IPS-18c (cell line): ENCODE measurements around the gene CLEC2A.
A peak's percentile ranks its signal among the peaks of the same experiment; 100 is the strongest.

Experiments used
- H3K4me3 ChIP-seq: 2 replicates; pipeline ENCODE4 v1.7.0; 2013; ENCODE audit warnings: low read depth, mild to moderate bottlenecking, low read length, moderate library complexity; ENCODE audit not compliant: insufficient read depth
- H3K9me3 ChIP-seq: one replicate; pipeline ENCODE4 v1.6.1; 2013; ENCODE audit warnings: mild to moderate bottlenecking, low read length, moderate library complexity; ENCODE audit not compliant: control insufficient read depth, insufficient read depth

Gene CLEC2A

DNA sequence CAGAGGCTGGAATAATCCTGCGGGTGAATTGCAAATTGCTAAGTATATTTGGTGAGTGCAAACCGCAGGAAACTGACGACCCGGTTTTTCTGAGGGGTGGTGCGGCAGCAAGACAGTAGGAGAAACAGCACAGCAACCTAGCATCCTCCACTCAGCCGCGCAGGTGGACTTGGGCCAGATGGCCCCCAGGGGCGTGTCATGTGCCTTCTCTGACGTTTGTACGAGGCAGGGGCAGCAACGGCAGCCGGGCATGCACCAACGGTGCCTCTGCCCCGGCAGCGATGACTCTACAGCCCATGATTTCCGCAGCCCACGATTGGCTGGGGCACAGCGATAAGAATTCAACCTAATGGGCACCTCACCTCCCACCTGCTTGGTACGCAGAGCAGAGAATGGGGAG is 11.1 kb upstream of the CLEC2A start:
- H3K9me3 ChIP-seq: no peaks in the 10 kb centered on the region
- H3K4me3 ChIP-seq: no peak overlapping the region

DNA sequence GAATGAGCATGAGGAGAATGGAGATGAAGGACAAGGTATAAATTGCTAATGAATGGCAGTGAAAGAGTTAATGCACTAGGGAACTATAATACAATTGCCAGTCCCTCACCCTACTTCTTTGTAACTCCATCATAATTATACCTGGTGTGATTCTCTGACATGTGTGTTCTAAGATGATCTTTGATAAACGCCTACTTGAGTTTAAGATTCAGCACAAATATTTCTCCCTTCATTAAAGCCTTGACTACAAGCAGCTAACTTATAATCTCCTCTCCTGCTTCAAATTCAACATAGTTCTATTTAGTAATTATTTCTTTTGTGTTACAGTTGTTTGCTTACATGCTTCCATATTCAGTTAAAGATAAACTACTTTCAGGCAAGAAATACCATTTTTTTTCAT is 9.7 kb upstream of the CLEC2A start:
- Histone ChIP-seq H3K9me3 (no peaks in the 10 kb centered on the region), H3K4me3 (no peak overlapping the region)

DNA sequence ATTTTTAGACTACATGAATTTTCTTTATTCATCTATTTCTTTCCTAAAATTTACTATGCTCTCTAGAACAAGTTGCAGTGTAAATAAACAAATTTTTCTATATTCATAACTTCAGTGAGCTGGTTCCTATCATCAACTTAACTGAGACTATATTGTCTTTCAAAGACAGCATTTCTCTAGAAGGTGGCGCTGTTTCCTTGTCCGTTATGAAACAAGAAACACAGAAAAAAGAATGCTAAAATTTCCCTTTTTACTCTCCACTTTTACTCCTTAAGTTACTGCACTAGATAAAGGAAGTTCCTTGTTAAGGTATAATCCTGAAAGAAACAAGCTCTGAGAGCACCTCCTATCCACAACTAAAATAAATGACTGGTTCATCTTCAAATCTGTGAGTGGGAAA is 8.2 kb upstream of the CLEC2A start:
- H3K9me3 ChIP-seq: no peaks in the 10 kb centered on the region

DNA sequence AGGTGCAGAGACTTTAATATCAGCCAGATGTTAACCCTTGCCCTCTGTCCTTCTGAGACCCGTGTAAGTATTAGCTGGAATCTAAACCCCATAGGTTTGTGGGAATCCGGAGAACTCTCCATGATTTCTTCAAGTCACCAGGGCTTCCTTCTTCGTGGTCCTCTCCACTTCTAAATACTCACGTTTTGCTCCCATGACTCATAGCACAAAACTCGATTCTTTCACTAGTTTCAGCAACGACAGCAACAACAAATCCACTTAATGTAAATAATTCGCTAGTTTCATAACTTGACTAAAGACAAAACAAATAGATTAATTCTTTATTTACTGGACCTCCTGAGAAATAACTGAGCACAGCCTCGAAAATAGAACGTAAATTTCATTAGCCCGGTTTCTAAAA is 4.4 kb upstream of the CLEC2A start:
- Histone ChIP-seq H3K4me3 (no peak overlapping the region), H3K9me3 (no peaks in the 10 kb centered on the region)

More for the DNA sequence above, 8.2 kb upstream of the CLEC2A start:
- H3K4me3 ChIP-seq: no peak overlapping the region

DNA sequence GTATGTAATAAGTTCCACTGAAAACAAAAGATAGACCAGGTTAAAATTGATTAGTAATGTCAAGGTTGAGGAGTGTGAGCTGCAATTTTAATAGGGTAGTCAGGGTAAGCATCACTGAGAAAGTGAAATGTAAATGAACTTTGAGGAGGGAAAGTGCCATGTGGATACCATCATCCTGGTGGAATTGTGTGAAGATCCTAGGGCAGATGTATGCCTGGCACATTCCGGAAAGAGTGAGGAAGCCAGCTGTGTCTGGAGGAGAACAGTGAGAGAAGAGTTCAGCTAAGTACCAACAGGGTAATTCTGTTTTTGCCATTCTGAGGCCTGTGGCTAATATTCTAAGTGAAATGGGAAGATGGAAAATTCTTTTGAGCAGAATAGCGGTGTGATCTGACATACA is 2.9 kb upstream of the CLEC2A start:
- Histone ChIP-seq H3K9me3 (no peaks in the 10 kb centered on the region), H3K4me3 (no peak overlapping the region)

DNA sequence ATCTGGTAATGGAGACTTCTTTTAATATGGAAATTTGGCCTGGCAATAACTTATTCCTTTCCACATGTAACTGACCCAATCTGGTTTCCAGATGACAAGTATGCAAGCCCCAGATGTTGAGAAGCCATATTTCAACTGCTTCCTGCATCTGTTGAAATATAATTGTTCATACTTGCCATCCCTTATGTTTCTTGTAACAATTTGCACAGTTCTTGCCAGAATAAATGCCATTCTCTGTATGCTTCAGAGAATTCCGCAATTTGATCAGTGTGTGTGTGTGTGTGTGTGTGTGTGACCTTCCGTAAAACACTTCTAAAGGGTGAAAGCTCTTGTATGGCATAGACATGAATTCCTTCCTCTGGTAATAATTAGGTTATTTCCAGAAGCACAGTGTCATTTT is 1.8 kb upstream of the CLEC2A start:
- H3K4me3 ChIP-seq: no peak overlapping the region
- H3K9me3 ChIP-seq: no peaks in the 10 kb centered on the region

DNA sequence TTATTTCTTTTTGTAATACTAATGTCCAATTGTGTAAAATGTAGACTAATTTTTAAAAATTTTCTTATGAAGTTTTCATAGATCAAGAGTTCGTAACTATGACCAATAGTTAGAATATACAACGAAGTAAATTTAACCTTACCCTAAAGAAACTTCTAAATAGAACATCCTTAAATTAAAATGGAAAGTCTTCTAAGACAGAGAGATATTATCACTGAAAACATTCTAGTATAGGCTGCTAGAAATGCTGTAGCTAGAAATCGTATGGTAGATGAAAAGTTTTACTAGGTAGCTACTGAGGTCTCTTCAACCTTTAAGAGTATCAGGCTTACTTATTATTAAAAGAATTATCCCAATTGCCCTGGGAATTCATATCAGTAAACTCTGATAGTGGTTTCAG is 925 bp downstream of the CLEC2A start:
- H3K9me3 ChIP-seq: no peaks in the 10 kb centered on the region

DNA sequence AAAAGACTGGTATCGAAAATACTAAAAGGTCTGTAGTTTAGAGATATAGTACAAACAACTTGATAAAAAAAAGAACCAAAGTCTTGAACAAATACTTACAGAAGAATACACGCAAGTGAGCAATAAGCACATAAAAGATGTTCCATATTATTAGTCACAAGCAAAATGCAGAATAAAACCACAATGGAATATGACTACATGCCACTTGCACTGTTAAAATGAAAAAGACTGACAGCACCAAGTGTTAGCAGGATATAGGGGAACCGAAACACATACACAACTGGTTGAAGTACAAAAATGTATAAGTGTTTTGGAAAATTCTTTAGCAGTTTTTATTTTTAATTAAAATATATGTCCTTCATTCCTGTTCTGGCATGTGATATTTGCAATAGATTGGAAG is 3.6 kb downstream of the CLEC2A start:
- H3K9me3 ChIP-seq: no peaks in the 10 kb centered on the region

More for the DNA sequence above, 925 bp downstream of the CLEC2A start:
- no peak overlapping the region for H3K4me3 ChIP-seq

DNA sequence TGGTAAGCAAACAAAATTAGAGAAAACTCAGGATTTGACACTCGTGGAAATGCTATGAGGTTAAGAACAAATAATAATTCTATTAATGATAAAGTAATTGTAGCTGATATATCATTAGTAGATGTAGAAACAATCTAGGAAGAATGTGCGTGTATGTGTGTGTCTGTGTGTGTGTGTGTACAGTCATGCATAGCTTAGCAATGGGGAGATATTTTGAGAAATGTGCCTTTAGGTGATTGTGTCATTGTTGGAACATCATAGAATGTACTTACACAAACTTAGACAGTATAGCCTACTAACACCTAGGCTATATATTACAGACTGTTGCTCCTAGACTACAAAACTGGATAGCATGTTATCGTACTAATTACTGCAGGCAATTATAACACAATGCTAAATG is 5.3 kb downstream of the CLEC2A start:
- Histone ChIP-seq H3K4me3 (no peak overlapping the region), H3K9me3 (no peaks in the 10 kb centered on the region)

More for the DNA sequence above, 3.6 kb downstream of the CLEC2A start:
- no peak overlapping the region for H3K4me3 ChIP-seq

DNA sequence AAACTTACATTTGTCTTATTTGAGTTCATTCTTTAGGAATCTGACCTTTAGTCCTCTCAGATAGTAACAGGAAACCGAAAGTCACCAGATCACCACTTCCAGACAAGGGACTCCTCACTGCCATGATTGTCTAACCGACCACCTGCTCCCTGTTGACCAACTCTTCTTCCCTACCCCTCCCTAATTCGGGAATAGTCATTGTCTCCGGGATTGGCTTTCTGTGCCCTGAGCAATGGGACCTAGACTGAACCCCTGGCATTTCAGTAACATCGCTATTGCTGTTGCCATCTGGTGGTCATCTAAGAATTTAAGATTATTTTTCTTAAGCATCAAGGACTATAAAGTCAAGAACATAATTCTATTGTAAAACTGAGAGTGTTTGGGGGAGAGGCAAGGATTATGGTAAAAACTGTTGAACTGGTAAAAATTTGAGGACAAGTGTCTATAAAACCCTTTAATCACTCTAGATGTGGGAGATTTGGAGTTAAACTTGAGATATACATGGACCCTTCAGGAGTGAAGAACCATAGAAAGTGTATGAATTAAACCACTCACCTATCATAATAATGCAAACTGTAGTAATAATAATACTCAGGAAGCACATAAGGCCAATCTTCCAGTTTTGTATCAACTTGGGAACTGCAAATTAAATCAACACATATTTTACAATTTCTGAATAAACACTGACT is 6.3 kb downstream of the CLEC2A start:
- H3K9me3 ChIP-seq: no peaks in the 10 kb centered on the region
- no peak overlapping the region for H3K4me3 ChIP-seq

DNA sequence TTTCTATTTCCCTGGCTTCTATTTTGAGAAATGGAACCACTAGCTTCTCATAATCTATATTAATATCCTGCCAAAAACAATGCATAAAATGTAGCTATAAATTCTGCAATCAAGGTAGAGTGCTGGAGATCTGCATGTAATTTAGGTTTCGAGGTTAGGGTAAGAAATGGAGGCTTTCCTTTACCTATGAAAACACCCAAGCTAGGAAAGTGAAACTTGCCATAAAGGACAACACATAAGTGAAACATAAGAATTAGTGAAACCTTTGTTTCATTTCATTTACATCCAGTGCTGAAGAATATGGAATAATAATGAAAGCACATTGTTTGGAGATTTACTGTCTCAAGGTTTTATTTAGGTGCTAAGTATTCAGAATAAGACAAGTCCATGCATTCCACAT is 9.7 kb downstream of the CLEC2A start:
- no peak overlapping the region for H3K4me3 ChIP-seq
- no peaks in the 10 kb centered on the region for H3K9me3 ChIP-seq

DNA sequence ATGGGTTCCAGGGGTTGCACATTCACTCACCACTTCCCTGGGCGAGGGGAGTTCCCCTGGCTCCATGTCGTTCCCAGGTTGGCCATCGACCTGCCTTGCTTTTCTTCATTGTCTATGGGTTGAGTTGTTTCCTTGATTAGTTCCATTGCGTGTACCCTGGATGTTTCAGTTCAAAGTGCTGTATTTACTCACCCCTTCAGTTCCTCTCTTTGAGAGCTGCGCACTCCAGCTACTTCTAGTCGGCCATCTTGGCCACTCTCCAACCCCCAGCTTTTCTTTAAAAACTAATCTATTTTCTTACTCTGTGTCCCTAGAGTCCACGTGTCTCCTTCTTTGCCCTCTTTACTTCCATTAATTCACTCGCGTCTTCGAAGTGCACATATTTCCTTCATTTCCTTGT is 11.7 kb downstream of the CLEC2A start:
- no peaks in the 10 kb centered on the region for H3K9me3 ChIP-seq

DNA sequence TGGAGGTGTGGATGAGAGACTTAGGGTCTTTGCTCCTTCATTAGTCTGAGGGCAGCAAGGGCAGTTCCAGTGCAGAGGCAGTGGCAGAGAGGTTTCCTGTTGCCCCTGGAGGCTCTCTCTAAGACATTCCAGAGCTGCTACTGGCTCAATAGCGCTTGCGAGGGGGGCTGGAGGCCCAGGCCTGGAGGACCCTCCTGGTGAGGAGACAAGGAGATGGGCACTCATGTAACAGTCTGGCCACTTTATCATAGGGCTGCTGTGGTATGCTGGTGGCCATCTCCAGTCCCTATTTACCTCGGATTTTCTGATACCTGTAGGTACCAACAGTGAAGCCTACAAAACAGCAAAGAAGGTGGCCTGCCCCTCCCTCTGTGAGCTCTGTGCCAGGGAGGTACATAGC is 12.7 kb downstream of the CLEC2A start:
- no peaks in the 10 kb centered on the region for H3K9me3 ChIP-seq

More for the DNA sequence above, 11.7 kb downstream of the CLEC2A start:
- H3K4me3 ChIP-seq: no peak overlapping the region

DNA sequence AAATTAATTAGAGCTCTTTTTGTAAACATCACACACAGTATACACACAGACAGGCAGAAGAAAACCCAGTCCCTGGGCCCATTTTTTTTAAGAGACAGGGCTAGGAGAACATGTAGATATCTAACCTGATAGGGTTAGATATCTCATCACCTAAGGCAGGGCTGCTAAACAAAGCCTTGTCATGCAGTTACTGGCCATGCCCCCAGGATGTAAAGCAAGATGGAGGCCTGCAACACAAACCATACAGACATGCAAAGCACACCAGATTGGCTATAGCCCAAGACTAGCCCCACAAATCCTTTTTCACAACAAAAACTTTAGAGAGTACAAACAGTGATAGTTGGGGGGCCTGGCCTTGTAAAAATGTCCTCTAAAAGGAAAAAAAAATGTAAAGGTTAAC is 20.5 kb downstream of the CLEC2A start:
- H3K9me3 ChIP-seq: peaks cover 17% of the 10 kb centered on the region

More for the DNA sequence above, 12.7 kb downstream of the CLEC2A start:
- no peak overlapping the region for H3K4me3 ChIP-seq

DNA sequence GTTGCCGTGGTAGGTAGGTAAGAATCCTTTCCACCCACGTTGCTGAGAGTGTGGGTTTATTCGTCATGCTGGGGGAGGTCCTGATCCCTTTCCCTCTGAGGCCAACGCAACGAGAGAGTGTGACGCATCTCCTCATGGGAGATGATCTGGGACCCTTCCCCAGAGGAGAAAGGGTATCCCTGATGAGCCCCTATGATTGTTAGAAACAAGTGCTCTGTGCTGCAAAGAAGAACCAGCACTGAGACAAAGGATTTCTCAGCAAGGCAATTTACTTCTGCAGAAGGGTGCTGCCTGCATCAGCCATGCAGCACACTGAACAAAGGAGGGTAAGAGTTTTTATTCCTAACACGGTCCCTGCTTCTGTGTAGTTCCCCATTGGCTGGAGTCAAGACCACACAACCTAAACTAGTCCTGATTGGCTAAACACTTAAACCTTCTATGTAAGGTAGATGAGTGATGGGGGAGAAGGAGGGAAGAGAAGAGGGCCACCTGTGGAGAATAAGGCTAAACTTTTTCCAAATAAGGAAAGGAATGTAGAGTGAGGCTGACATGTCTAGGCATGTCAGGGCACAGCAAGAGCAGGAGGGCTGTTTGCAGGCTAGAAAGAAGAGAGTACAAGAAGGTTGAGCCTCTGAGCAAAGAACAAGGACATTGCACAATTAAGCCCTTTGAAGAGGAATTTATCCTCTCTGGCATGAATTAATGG is 21.3 kb downstream of the CLEC2A start:
- Histone ChIP-seq H3K4me3 (peak overlapping the region; percentile 24; the same call in 1 of the 2 replicates), H3K9me3 (peaks cover 17% of the 10 kb centered on the region)

More for the DNA sequence above, 20.5 kb downstream of the CLEC2A start:
- H3K4me3 ChIP-seq: no peak overlapping the region

DNA sequence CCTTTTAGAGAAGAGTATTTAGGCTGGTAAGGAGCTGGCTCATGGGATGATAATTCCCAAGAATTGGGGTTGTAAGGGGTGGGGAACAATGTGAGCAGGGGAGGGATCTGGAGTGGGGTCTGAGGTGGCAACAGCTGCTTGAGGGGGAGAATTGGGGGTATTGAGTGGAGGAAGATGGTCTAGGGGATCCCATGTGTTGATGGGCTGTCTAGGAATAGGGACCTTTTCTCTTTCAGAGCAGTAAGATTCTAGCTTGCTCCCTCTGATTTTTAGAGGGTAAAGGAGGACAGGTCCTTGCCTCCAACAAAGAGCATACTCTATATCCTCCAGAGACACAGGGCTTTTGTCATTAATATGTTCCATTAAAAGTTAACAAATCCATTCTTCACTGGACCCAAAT is 22.4 kb downstream of the CLEC2A start:
- Histone ChIP-seq H3K9me3 (peaks cover 17% of the 10 kb centered on the region), H3K4me3 (no peak overlapping the region)

DNA sequence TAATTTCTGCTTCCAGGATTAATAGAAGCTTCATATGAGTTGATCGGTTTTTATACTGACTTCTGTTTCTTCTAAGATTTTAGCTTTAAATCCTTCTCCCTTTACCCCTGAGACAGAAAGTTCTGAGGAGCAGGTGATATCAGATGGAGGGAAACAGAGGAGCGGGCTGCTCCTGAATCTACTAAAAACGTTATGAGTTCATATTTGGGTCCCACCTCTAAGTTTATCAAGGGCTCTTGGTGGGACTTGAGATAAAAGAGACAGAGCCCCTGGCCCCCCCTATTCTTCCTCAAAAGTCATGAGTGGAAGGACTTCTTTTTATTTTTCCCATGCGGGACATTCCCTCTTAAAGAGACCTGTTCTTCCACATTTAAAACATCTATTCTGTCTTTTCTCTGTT is 23.8 kb downstream of the CLEC2A start:
- Histone ChIP-seq H3K9me3 (peaks cover 17% of the 10 kb centered on the region), H3K4me3 (no peak overlapping the region)

DNA sequence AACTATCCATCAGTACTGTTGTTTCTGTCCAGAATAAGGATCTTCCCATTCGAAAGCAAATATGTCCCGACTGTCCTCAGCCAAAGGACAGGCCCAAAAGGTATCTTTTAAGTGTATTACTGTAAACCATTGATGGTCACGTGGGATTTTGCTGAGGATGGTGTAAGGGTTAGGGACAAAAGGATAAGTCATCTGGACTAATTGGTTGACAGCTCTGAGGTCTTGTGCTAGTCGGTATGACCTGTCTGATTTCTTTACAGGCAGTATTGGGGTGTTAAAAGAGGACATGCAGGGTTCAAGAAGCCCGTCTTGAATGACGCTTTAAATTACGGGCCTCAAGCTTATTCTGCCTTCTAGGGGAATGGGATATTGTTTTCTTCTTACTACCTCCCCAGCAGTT is 24.4 kb downstream of the CLEC2A start:
- Histone ChIP-seq H3K4me3 (no peak overlapping the region), H3K9me3 (peaks cover 19% of the 10 kb centered on the region)
